ENCODE data around the gene MGAT4A. TPM values are rescaled to one million over a fixed set of nuclear protein-coding genes. Genes with fewer than 3 reads are reported as not detected.

Gene MGAT4A
- total and polyA plus RNA-seq, 2 of the 8 experiments (the other 6 are each of a cell fraction or from before 2014, with no cell fraction given): 1.4 to 7.7 TPM

GRCh38 chr2:98775146-98775986, 44.4 kb upstream of the MGAT4A start:
- TF ChIP-seq BRCA1 (IDR thresholded peaks at IDR 0.05; ENCODE audit: low read depth, low read length) (no peak), E2F6 (IDR thresholded peaks at IDR 0.05) (no peak)
- H2BK15ac ChIP-seq (ENCODE audit: low read length): peak overlapping the region; percentile 18; the same call in 1 of the 2 replicates
- ChIA-PET POLR2A (ENCODE audit: partially characterized antibody) (no interaction called here), CTCF (ENCODE audit: partially characterized antibody) (interaction anchor here (0.6 to 1.1 kb wide), 3 partner anchors 26 to 614 kb away, joined by 3 read pairs; no protein-coding TSS in a partner anchor)
- no peaks in the 10 kb centered on the region for H4K20me1 ChIP-seq (replicated peaks in 1 of 2; ENCODE audit: control insufficient read depth in 1 of 2, insufficient read depth in 2 of 2, low read length in 2 of 2)
- no peak overlapping the region for H3K27ac ChIP-seq (ENCODE audit: low read depth, low read length)
- H3K79me2 ChIP-seq (ENCODE audit: control insufficient read depth in 1 of 2, insufficient read depth in 2 of 2, low read length in 2 of 2): no peaks in the 10 kb centered on the region
- H3K79me1 ChIP-seq (ENCODE audit: low read depth, low read length): no peaks in the 10 kb centered on the region
- FAIRE-seq (no peak), DNase-seq (ENCODE audit: low read depth in 1 of 2, low spot score in 2 of 2) (no peak)
- H2BK20ac ChIP-seq (ENCODE audit: low read length): peak overlapping the region; percentile 25; the same call in 1 of the 2 replicates
- H4K91ac ChIP-seq (replicated peaks; ENCODE audit: insufficient read length, low read length): no peak overlapping the region
- no peak overlapping the region for H2BK120ac ChIP-seq (replicated peaks; ENCODE audit: low read depth, low read length)
- no peak overlapping the region for H2AK5ac ChIP-seq (ENCODE audit: low read depth, low read length)
- no peak overlapping the region; the same call in 1 of the 2 replicates for H4K8ac ChIP-seq (ENCODE audit: extremely low read depth, insufficient read depth, low read length)
- H3K56ac ChIP-seq (replicated peaks; ENCODE audit: insufficient read length, low read depth, low read length): no peak overlapping the region
- no peak overlapping the region for H3K4ac ChIP-seq (replicated peaks; ENCODE audit: insufficient read length, low read depth, low read length)
- peak overlapping the region; percentile 61; the same call in 1 of the 2 replicates for H2BK12ac ChIP-seq (ENCODE audit: low read depth, low read length)
- H3K36me3 ChIP-seq (ENCODE audit: control insufficient read depth in 2 of 4, insufficient read depth in 4 of 4, low read length in 3 of 4): no peaks in the 10 kb centered on the region
- H2AFZ ChIP-seq (ENCODE audit: low read length): no peak overlapping the region
- H3K27me3 ChIP-seq (replicated peaks in 1 of 4; ENCODE audit: control insufficient read depth in 3 of 4, extremely low read depth in 1 of 4, insufficient read depth in 3 of 4, low read length in 3 of 4): no peaks in the 10 kb centered on the region
- no peak overlapping the region for H3K9ac ChIP-seq (replicated peaks in 1 of 4; ENCODE audit: extremely low read depth in 1 of 4, low read depth in 3 of 4, low read length in 3 of 4)
- H4K5ac ChIP-seq (ENCODE audit: insufficient read length, low read depth, low read length): no peak overlapping the region
- no peak overlapping the region for H3K23ac ChIP-seq (ENCODE audit: insufficient read length)
- H3K14ac ChIP-seq (ENCODE audit: insufficient read length): no peak overlapping the region
- no peak overlapping the region for H3K4me2 ChIP-seq (ENCODE audit: insufficient read depth in 1 of 2, low read depth in 2 of 2, low read length in 2 of 2)
- peak overlapping the region; percentile 14; the same call in 1 of the 2 replicates for H3K18ac ChIP-seq (ENCODE audit: extremely low read depth, low read length)
- H2BK5ac ChIP-seq (ENCODE audit: low read depth, low read length): no peak overlapping the region
- H3K4me3 ChIP-seq (ENCODE audit: extremely low read depth in 1 of 4, insufficient read depth in 2 of 4, low read depth in 3 of 4, low read length in 4 of 4): no peak overlapping the region
- 0 out of 4 replicates have a peak, but pooled peaks cover 0 to 3% of the 10 kb centered on the region in 2 experiments for H3K9me3 ChIP-seq (ENCODE audit: insufficient read depth in 2 of 2, low read depth in 1 of 2, low read length in 1 of 2)
- WGBS, 2 experiments (ENCODE audit: extremely low coverage in 1 of 2, insufficient coverage in 1 of 2, insufficient read length in 1 of 2, insufficient replicate concordance in 2 of 2, low coverage in 1 of 2, low lambda C conversion rate in 2 of 2, missing lambda C conversion rate in 1 of 2): 92% methylated on average over 20 of the region's 20 CpGs; no CpG with 5 or more reads in 1 of the 2 experiments
- H3K4me1 ChIP-seq (replicated peaks in 1 of 4; ENCODE audit: control insufficient read depth in 3 of 4, insufficient read depth in 4 of 4, low read length in 3 of 4): peaks cover 1 to 6% (median 4%) of the 10 kb centered on the region in 4 experiments; a peak in 4 of 7 replicates
- H3K23me2 ChIP-seq (ENCODE audit: low read depth, low read length): no peaks in the 10 kb centered on the region

Data from H1 (cell line).